ENCODE data around the gene ZNF311. TPM values are rescaled to one million over a fixed set of nuclear protein-coding genes. Genes with fewer than 3 reads are reported as not detected.
A peak's percentile ranks its signal among the peaks of the same experiment; 100 is the strongest.

The ZNF311 gene
- total and polyA plus RNA-seq, 9 of the 15 experiments (the other 6 are each of a cell fraction or from before 2014, with no cell fraction given), result 5.1 to 10.0 (median 7.5) TPM

- peak; percentile 5; the same call in 1 of the 2 replicates for TF ChIP-seq MIER1 (IDR thresholded peaks at IDR 0.05; ENCODE audit: low read depth)
- peak; percentile 96 for TF ChIP-seq EP300 (IDR thresholded peaks at IDR 0.05; ENCODE audit: low read length)
- no peak for TF ChIP-seq ZNF699 (CRISPR knock-in tag; IDR thresholded peaks at IDR 0.05; ENCODE audit: insufficient replicate concordance)
- peak; percentile 95 for TF ChIP-seq MTA3 (IDR thresholded peaks at IDR 0.05; ENCODE audit: borderline replicate concordance)
- peak; percentile 51; the same call in 1 of the 2 replicates for TF ChIP-seq PHF8 (IDR thresholded peaks at IDR 0.05; ENCODE audit: borderline replicate concordance, low read length)
- peak; percentile 60 for TF ChIP-seq JUND (IDR thresholded peaks at IDR 0.05; ENCODE audit: borderline replicate concordance, low read depth, low read length)
- TF ChIP-seq JUND (tag; IDR thresholded peaks at IDR 0.05; ENCODE audit: borderline replicate concordance, low read depth, low read length), result no peak; the same call in 2 of the 3 replicates
- no peak for TF ChIP-seq SRSF1 (IDR thresholded peaks at IDR 0.05; ENCODE audit: low read depth, low read length)
- peak in 1 of 2 experiments; percentile 94 for TF ChIP-seq AFF1 (IDR thresholded peaks at IDR 0.05; ENCODE audit: low read depth in 1 of 2, partially characterized antibody in 2 of 2)
- no peak for TF ChIP-seq ZNF263 (CRISPR knock-in tag; IDR thresholded peaks at IDR 0.05; ENCODE audit: borderline replicate concordance)
- TF ChIP-seq ELK1 (CRISPR knock-in tag; IDR thresholded peaks at IDR 0.05), result no peak
- 0 out of 2 replicates have a peak, but pooled peaks have one; percentile 25 for TF ChIP-seq IRF1 (CRISPR knock-in tag; IDR thresholded peaks at IDR 0.05; ENCODE audit: borderline replicate concordance)
- peak; percentile 62 for TF ChIP-seq ZNF644 (tag; IDR thresholded peaks at IDR 0.05; ENCODE audit: low read depth)
- TF ChIP-seq MAX (CRISPR knock-in tag; IDR thresholded peaks at IDR 0.05), result peak; percentile 71
- TF ChIP-seq MYNN (IDR thresholded peaks at IDR 0.05), result peak; percentile 57; the same call in 1 of the 2 replicates
- no peak for TF ChIP-seq MYNN (CRISPR knock-in tag; IDR thresholded peaks at IDR 0.05)
- TF ChIP-seq ZNF311 (CRISPR knock-in tag; IDR thresholded peaks at IDR 0.05), result no peak
- peak; percentile 60; the same call in 1 of the 2 replicates for TF ChIP-seq THRB (CRISPR knock-in tag; conservative IDR thresholded peaks at IDR 0.05)
- TF ChIP-seq KAT2B (IDR thresholded peaks at IDR 0.05; ENCODE audit: low read depth, low read length), result no peak
- TF ChIP-seq CREM (IDR thresholded peaks at IDR 0.05; ENCODE audit: low read depth), result peak; percentile 82
- TF ChIP-seq KHSRP (IDR thresholded peaks at IDR 0.05), result no peak
- TF ChIP-seq ZNF780A (CRISPR knock-in tag; IDR thresholded peaks at IDR 0.05), result no peak
These were observed 24.2 kb downstream of the ZNF311 start (continued) for GRCh38 chr6:28980852-28981430.
